Right lobe of liver (tissue), 6 donors: ENCODE results near the gene NT5DC1. TPM values are rescaled to one million over a fixed set of nuclear protein-coding genes. Genes with fewer than 3 reads are reported as not detected.

Experiments
- ATAC-seq, 4 donors: fragments of 200-7000 bp; cut with Tn5 transposase; one replicate each; pipeline ENCODE4 v1.9.1; 2020; ENCODE audit warnings: mild to moderate bottlenecking in 4 of 4, moderate library complexity in 4 of 4
- DNase-seq, 3 donors: peaks; one replicate each; pipeline ENCODE4 v3.0.0-alpha.2; 2020
- H3K27ac ChIP-seq, 3 donors: fragments of 200-600 bp; one replicate each; pipeline ENCODE4 v1.8.0; 2022
- H3K27me3 ChIP-seq, 2 donors: fragments of 200-600 bp; one replicate each; pipeline ENCODE4 v1.8.0; 2022
- H3K36me3 ChIP-seq, 4 donors: fragments of 200-600 bp; sonication (generic) in 1 of 4; one replicate each; pipeline versions ENCODE4 v1.5.1 to v1.8.0; 2017 to 2022; ENCODE audit warnings: control low read depth in 1 of 4
- H3K4me1 ChIP-seq, 4 donors: fragments of 200-600 bp; sonication (generic) in 1 of 4; one replicate each; pipeline versions ENCODE4 v1.5.1 to v1.8.0; 2017 to 2022; ENCODE audit warnings: control low read depth in 1 of 4
- H3K4me3 ChIP-seq, 3 donors: fragments of 200-600 bp; one replicate each; pipeline ENCODE4 v1.8.0; 2022
- H3K9me3 ChIP-seq, 4 donors: fragments of 200-600 bp; sonication (generic) in 1 of 4; one replicate each; pipeline versions ENCODE4 v1.5.1 to v1.8.0; 2017 to 2022; ENCODE audit warnings: control low read depth in 1 of 4
- CTCF ChIP-seq, 4 donors: fragments of 200-600 bp in 3 of 4; fragments of 450-650 bp in 1 of 4; IDR thresholded peaks; one replicate each; pipeline versions ENCODE4 v1.5.1 to v1.8.0; 2016 to 2022; ENCODE audit warnings: antibody characterized with exemption in 4 of 4, mild to moderate bottlenecking in 2 of 4
- POLR2A ChIP-seq: fragments of 450-650 bp; IDR thresholded peaks from one replicate; pipeline ENCODE4 v1.6.1; 2017; ENCODE audit warnings: antibody characterized with exemption, mild to moderate bottlenecking
- WGBS: methylation state at CpG from one replicate; pipeline ENCODE4 v1.1.6; 2018; ENCODE audit warnings: low coverage, low lambda C conversion rate; ENCODE audit not compliant: insufficient coverage; ENCODE audit errors: missing lambda C conversion rate; 5-methylcytosine and 5-hydroxymethylcytosine counted together
- intact Hi-C, 2 donors: fragments of 100-400 bp; cut with DNase I; formaldehyde crosslinking; loops; one replicate each; pipeline versions ENCODE4 v1.11.2 to v1.14.1; 2022
- total RNA-seq, 6 experiments: library from RNA; depleted of rRNA in 2 of 6; stranded (reverse); fragments of >200 nt in 2 of 6; fragmentation: NEBNext Ultra II Directional in 3 of 6; extraction: Animal tissue kit (Norgen Biotek cat#: 25700) in 3 of 6; gene quantifications; one replicate each; pipeline versions ENCODE4 v1.1.0 to v1.2.4, GENCODE V29; 2016 to 2023
- donor health status: DM: no; HTN: yes; CAD: no.
- donor health status: DM: no; HTN: no; CAD: no.
- donor health status: DM: no; HTN: no; CAD: no.
- donor health status: DM: no; HTN: yes; CAD: no.
- donor health status: DM: no; HTN: yes; CAD: no.

The NT5DC1 gene
- total RNA-seq, 6 experiments from 2014 or later, result 8.5 to 49.1 (median 34.8) TPM

DNA sequence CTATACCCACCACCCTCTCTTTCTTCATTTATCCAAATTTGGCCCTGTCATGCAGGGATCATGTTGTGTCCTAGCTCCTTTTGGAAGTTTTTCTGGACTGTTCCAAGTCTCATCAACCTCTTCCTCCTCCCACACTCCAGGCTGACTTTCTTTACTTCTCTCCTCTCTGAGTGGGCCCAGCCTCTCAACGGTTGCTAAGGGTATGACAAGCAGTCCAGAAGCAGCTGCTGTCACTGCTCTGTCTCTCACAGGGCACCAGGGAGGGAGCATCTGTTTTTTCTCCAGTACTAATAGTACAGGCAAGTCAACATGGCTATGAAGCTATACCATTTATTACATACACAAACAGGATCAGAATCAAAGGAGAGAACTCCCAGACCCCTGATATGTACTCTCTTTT lies 8.2 kb downstream of the NT5DC1 start:
- ATAC-seq, result no peak
- no peak for DNase-seq
- Histone ChIP-seq H3K36me3 (peaks cover 0 to 37% (median 12%) of the 10 kb centered on the region in 4 donors), H3K27ac (no peak overlapping the region), H3K4me1 (peaks cover 0 to 55% (median 21%) of the 10 kb centered on the region in 4 donors), H3K9me3 (no peaks in the 10 kb centered on the region), H3K4me3 (no peak overlapping the region), H3K27me3 (no peaks in the 10 kb centered on the region)
- intact Hi-C loops, result no loop called here
- WGBS, result 67% methylated on average over 1 of the region's 1 CpG
- TF ChIP-seq POLR2A (no peak), CTCF (IDR thresholded peaks at IDR 0.05) (no peak)

DNA sequence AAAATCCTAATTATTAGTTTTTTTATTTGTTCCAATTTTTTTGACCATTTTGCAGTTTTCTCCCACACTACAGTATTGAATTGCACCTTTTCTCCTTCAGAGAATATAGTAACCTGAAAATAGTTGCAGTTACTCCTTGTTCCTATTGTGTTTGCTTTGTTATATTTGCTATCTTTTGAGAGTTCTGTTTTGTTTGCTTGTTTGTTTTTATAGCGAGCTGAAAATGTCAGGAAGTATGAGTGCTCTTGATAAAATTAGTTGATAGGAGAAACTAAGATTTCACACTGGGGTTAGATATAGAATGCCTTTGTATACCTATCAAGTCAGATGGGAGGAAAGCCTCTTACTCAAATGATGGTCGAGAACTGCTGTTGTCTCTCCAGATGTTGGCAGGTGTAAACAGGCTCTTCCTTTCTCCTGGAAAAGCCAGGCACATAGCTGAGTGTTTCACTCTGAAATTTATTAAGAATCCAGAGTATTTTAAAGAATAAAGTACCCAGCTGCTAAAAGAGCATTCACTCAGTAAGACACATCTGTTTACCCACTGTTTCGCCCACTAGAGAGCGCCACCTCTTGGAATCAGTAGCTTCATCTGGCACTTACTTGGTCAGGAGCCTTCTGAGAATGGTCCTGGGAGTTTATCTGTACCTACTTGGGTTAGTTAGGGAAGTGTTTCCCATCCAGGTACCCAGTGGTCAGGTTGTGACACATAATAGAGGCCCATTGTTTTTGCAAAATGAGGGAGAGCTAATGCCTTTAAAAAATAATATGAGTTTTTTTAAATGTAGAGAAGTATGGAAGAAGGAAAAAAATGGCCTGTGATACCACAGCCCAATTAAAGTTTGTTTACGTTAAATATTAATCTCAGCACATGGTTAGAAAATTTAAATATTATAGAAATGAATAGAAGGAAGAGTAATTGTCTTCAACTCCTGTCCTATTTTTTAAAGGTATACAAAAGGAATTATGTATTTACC lies 11.2 kb downstream of the NT5DC1 start:
- Histone ChIP-seq H3K4me3 (no peak overlapping the region), H3K27me3 (no peaks in the 10 kb centered on the region), H3K27ac (no peak overlapping the region), H3K4me1 (peaks cover 0 to 27% (median 7%) of the 10 kb centered on the region in 4 donors), H3K9me3 (no peaks in the 10 kb centered on the region), H3K36me3 (peaks cover 0 to 58% (median 12%) of the 10 kb centered on the region in 4 donors)
- peak; percentile 19 to 44 (median 30) for TF ChIP-seq CTCF (IDR thresholded peaks at IDR 0.05)
- TF ChIP-seq POLR2A, result no peak
- peak in 3 of 4 donors; percentile 30 to 71 (median 57) for ATAC-seq
- no peak for DNase-seq
- 53% methylated on average over 5 of the region's 5 CpGs for WGBS
- intact Hi-C loops, result no loop called here

- Histone ChIP-seq H3K36me3 (peaks cover 0 to 70% (median 11%) of the 10 kb centered on the region in 4 donors), H3K27ac (no peak overlapping the region), H3K4me1 (peaks cover 0 to 22% (median 4%) of the 10 kb centered on the region in 4 donors), H3K27me3 (no peaks in the 10 kb centered on the region), H3K9me3 (no peaks in the 10 kb centered on the region), H3K4me3 (no peak overlapping the region)
- ATAC-seq (peak in 3 of 4 donors; percentile 42 to 73 (median 45)), DNase-seq (no peak)
- WGBS, result 59% methylated on average over 2 of the region's 2 CpGs
- TF ChIP-seq CTCF (IDR thresholded peaks at IDR 0.05), result no peak
- no peak for TF ChIP-seq POLR2A
- intact Hi-C loops, result no loop called here
Measured at GRCh38 chr6:116113386-116113785, 12.7 kb downstream of the NT5DC1 start.

GRCh38 chr6:116115781-116116180 lies 15.1 kb downstream of the NT5DC1 start:
- Histone ChIP-seq H3K4me1 (peaks cover 0 to 20% (median 4%) of the 10 kb centered on the region in 4 donors), H3K4me3 (no peak overlapping the region), H3K9me3 (no peaks in the 10 kb centered on the region), H3K27ac (no peak overlapping the region), H3K27me3 (no peaks in the 10 kb centered on the region), H3K36me3 (peaks cover 0 to 47% (median under 1%) of the 10 kb centered on the region in 4 donors)
- intact Hi-C loops, result no loop called here
- TF ChIP-seq CTCF (IDR thresholded peaks at IDR 0.05), result peak; percentile 6 to 36 (median 30)
- no peak for TF ChIP-seq POLR2A
- 83% methylated on average over 2 of the region's 2 CpGs for WGBS
- DNase-seq (no peak), ATAC-seq (no peak)
